GM06990 (cell line): ENCODE results near the gene CYS1.
"Not testable (repeated sequence)": the region's sequence is repeated elsewhere in the genome, so short reads cannot be mapped to it uniquely, and the experiment has no call there.

Experiments used
- DNase-seq: peaks from one replicate; pipeline ENCODE4 v3.0.0-alpha.2; 2011; ENCODE audit not compliant: insufficient read length; ENCODE audit errors: extremely low read depth
- H3K27me3 ChIP-seq: replicated peaks from 2 replicates; pipeline ENCODE4 v1.6.0; 2011; ENCODE audit warnings: low read length; ENCODE audit not compliant: control insufficient read depth, insufficient read depth
- H3K36me3 ChIP-seq: 2 replicates; pipeline ENCODE4 v1.5.1; 2011; ENCODE audit warnings: low read length; ENCODE audit not compliant: control insufficient read depth, insufficient read depth
- H3K4me3 ChIP-seq: replicated peaks from 2 replicates; pipeline ENCODE4 v1.5.1; 2011; ENCODE audit warnings: low read depth, mild to moderate bottlenecking, control low read depth, low read length
- TF ChIP-seq, protein P1 (sequence below): IDR thresholded peaks from 2 replicates; pipeline ENCODE4 v1.5.1; 2011; ENCODE audit warnings: low read length, control low read depth, mild to moderate bottlenecking, inconsistent platforms; ENCODE audit not compliant: insufficient read depth, poor library complexity, severe bottlenecking

CYS1 gene

DNA sequence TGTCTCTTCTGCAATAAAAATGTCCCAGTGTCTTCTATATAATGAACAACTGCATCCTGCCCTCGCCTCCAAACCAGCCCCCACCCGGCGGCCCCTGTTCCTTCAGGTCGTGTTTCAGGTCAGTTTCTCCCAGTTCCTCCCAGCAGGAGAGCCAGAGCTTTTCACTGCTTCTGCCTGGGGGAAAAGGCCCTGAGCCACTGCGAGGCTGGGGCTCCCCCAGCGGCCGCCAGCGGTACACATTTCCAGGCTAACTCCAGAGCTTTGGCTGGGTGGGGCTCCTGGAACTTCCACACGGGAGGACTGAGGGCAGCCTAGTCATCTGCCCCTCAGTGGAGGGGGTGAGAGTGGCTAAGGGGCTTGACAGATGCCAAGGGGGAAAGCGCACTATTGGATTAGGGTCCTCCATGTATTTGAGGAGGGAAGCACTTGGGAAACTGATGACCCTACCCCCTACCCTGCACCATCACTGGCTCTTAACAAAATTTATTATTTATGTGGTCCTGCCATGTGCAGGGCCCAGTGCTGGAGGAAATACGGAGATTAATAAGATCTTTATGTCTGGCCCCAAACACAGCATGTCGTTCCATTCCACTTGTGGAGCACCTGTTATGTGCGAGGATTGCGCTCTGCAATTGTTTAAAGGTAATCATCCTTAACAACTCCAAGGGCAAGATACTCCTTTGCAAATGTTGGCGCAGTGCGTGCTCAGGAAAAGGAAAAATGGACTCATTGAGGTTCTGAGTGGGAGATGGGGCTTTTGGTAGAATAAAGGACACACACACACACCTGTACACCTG is 17.3 kb upstream of the CYS1 start:
- peak; percentile 50 for DNase-seq
- no peaks in the 10 kb centered on the region for H3K36me3 ChIP-seq
- no peak overlapping the region for H3K4me3 ChIP-seq
- TF ChIP-seq, protein P1, sequence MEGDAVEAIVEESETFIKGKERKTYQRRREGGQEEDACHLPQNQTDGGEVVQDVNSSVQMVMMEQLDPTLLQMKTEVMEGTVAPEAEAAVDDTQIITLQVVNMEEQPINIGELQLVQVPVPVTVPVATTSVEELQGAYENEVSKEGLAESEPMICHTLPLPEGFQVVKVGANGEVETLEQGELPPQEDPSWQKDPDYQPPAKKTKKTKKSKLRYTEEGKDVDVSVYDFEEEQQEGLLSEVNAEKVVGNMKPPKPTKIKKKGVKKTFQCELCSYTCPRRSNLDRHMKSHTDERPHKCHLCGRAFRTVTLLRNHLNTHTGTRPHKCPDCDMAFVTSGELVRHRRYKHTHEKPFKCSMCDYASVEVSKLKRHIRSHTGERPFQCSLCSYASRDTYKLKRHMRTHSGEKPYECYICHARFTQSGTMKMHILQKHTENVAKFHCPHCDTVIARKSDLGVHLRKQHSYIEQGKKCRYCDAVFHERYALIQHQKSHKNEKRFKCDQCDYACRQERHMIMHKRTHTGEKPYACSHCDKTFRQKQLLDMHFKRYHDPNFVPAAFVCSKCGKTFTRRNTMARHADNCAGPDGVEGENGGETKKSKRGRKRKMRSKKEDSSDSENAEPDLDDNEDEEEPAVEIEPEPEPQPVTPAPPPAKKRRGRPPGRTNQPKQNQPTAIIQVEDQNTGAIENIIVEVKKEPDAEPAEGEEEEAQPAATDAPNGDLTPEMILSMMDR = peak; percentile 99
- H3K27me3 ChIP-seq = no peaks in the 10 kb centered on the region

GRCh38 chr2:10096641-10097040 is 16.4 kb upstream of the CYS1 start:
- TF ChIP-seq, protein P1 = no peak
- Histone ChIP-seq H3K36me3 (no peaks in the 10 kb centered on the region), H3K27me3 (no peaks in the 10 kb centered on the region), H3K4me3 (no peak overlapping the region)
- no peak for DNase-seq

GRCh38 chr2:10095175-10095574 is 15.0 kb upstream of the CYS1 start:
- TF ChIP-seq, protein P1 = no peak
- DNase-seq = no peak
- Histone ChIP-seq H3K4me3 (no peak overlapping the region), H3K36me3 (no peaks in the 10 kb centered on the region), H3K27me3 (no peaks in the 10 kb centered on the region)

GRCh38 chr2:10094271-10094814 is 14.1 kb upstream of the CYS1 start:
- no peak for DNase-seq
- TF ChIP-seq, protein P1 = no peak
- Histone ChIP-seq H3K36me3 (no peaks in the 10 kb centered on the region), H3K4me3 (no peak overlapping the region), H3K27me3 (no peaks in the 10 kb centered on the region)

GRCh38 chr2:10091889-10092244 is 11.7 kb upstream of the CYS1 start:
- not testable (repeated sequence) for H3K27me3 ChIP-seq, H3K4me3 ChIP-seq, DNase-seq, H3K36me3 ChIP-seq

- H3K4me3 ChIP-seq = peak overlapping the region; percentile 25
- no peak for DNase-seq
- TF ChIP-seq, protein P1 = no peak
- H3K27me3 ChIP-seq = no peaks in the 10 kb centered on the region
- H3K36me3 ChIP-seq = no peaks in the 10 kb centered on the region
Observed at GRCh38 chr2:10091182-10091888, 11.1 kb upstream of the CYS1 start.
